HCT116 (cell line): ENCODE measurements around the gene DDX54. TPM values are rescaled to one million over a fixed set of nuclear protein-coding genes. Genes with fewer than 3 reads are reported as not detected.

Experiments
- ATAC-seq: fragments of 200-7000 bp; cut with Tn5 transposase; 2 replicates; pipeline ENCODE4 v1.9.1; 2020; ENCODE audit warnings: mild to moderate bottlenecking, moderate library complexity
- BruUV-seq: library from RNA; stranded (reverse); fragments of 400-500 nt; replicated peaks from 2 replicates; lab custom pipeline; 2021; lab: Mats Ljungman, UMichigan
- CTCF ChIA-PET: fragments of 300-600 bp; sonication (Branson Sonifier 250); formaldehyde crosslinking; loops from one replicate; lab custom pipeline; 2021; ENCODE audit warnings: antibody characterized with exemption; lab: Charles Lee
- POLR2A ChIA-PET: fragments of 300-600, 350-600 bp; sonication (Branson Sonifier 250); formaldehyde crosslinking; loops from one replicate; lab custom pipeline; 2021; ENCODE audit warnings: antibody characterized with exemption; lab: Charles Lee
- RAD21 ChIA-PET, 2 experiments: fragments of 300-600 bp; sonication (Branson Sonifier 250); formaldehyde crosslinking; loops; one replicate each; lab custom pipeline; 2023; ENCODE audit warnings: low total read pairs in 2 of 2; ENCODE audit not compliant: uncharacterized antibody in 2 of 2, unreplicated experiment in 2 of 2, low non-redundant PET in 1 of 2; lab: Charles Lee
- DNase-seq: peaks from one replicate; pipeline ENCODE4 v3.0.0-alpha.2; 2010; ENCODE audit warnings: low read depth, low spot score
- H2AFZ ChIP-seq: fragments of 200-600 bp; shearing (Covaris generic), sonication (generic); 2 replicates; pipeline ENCODE4 v1.6.1; 2017; ENCODE audit warnings: low read depth, mixed run types, mixed read lengths, antibody characterized with exemption, low read length; ENCODE audit not compliant: poor library complexity, severe bottlenecking
- H3K27ac ChIP-seq: 2 replicates; pipeline ENCODE4 v1.5.1; 2012; ENCODE audit warnings: low read depth, low read length
- H3K27me3 ChIP-seq: fragments of 200-600 bp; sonication (generic); 2 replicates; pipeline ENCODE4 v1.6.1; 2016; ENCODE audit warnings: mixed run types, low read length, mixed read lengths; ENCODE audit not compliant: insufficient read depth
- H3K36me3 ChIP-seq, 2 experiments: fragments of 200-500 bp in 1 of 2; fragments of 200-600 bp in 1 of 2; sonication (Bioruptor generic) in 1 of 2; sonication (generic) in 1 of 2; 2 replicates each; pipeline versions ENCODE4 v1.5.1 to v1.6.1; 2014 to 2016; ENCODE audit warnings: low read length in 2 of 2, inconsistent platforms in 1 of 2, mixed read lengths in 1 of 2, mixed run types in 1 of 2; ENCODE audit not compliant: insufficient read depth in 2 of 2, control insufficient read depth in 1 of 2
- H3K4me1 ChIP-seq, 2 experiments: fragments of 200-600 bp in 1 of 2; sonication (generic) in 1 of 2; 2 replicates each; pipeline versions ENCODE4 v1.5.1 to v1.6.1; 2012 to 2017; ENCODE audit warnings: low read length in 2 of 2, inconsistent platforms in 1 of 2, mild to moderate bottlenecking in 1 of 2, mixed read lengths in 1 of 2, mixed run types in 1 of 2, moderate library complexity in 1 of 2; ENCODE audit not compliant: insufficient read depth in 2 of 2, control insufficient read depth in 1 of 2
- H3K4me2 ChIP-seq: fragments of 200-600 bp; sonication (generic); 2 replicates; pipeline ENCODE4 v1.6.1; 2017; ENCODE audit warnings: mixed run types, low read length, mixed read lengths
- H3K4me3 ChIP-seq, 2 experiments: fragments of 200-600 bp in 1 of 2; sonication (generic) in 1 of 2; replicated peaks in 1 of 2; 2 replicates each; pipeline ENCODE4 v1.5.1; 2011 to 2016; ENCODE audit warnings: low read length in 2 of 2, control low read depth in 1 of 2, low read depth in 1 of 2, mild to moderate bottlenecking in 1 of 2, mixed read lengths in 1 of 2, mixed run types in 1 of 2
- H3K79me2 ChIP-seq: fragments of 200-600 bp; sonication (generic); 2 replicates; pipeline ENCODE4 v1.6.1; 2017; ENCODE audit warnings: mild to moderate bottlenecking, mixed run types, low read length, moderate library complexity, mixed read lengths; ENCODE audit not compliant: insufficient read depth
- H3K9ac ChIP-seq: fragments of 200-600 bp; sonication (generic); 2 replicates; pipeline ENCODE4 v1.6.1; 2016; ENCODE audit warnings: low read length, mixed read lengths
- H3K9me2 ChIP-seq: fragments of 200-600 bp; sonication (generic), shearing (Covaris generic); 2 replicates; pipeline ENCODE4 v1.6.1; 2017; ENCODE audit warnings: mixed run types, mild to moderate bottlenecking, moderate library complexity; ENCODE audit not compliant: insufficient read depth
- H3K9me3 ChIP-seq, 2 experiments: fragments of 200-500 bp in 1 of 2; fragments of 200-600 bp in 1 of 2; sonication (Bioruptor generic) in 1 of 2; sonication (generic) in 1 of 2; 2 replicates each; pipeline ENCODE4 v1.6.1; 2014 to 2017; ENCODE audit warnings: low read length in 2 of 2, mixed read lengths in 2 of 2, inconsistent platforms in 1 of 2, low read depth in 1 of 2, mild to moderate bottlenecking in 1 of 2, mixed run types in 1 of 2, moderate library complexity in 1 of 2; ENCODE audit not compliant: control insufficient read depth in 1 of 2, insufficient read depth in 1 of 2
- H4K20me1 ChIP-seq: fragments of 200-600 bp; sonication (generic), shearing (Covaris generic); 2 replicates; pipeline ENCODE4 v1.6.1; 2017; ENCODE audit warnings: mixed run types, mild to moderate bottlenecking, moderate library complexity; ENCODE audit not compliant: insufficient read depth
- ELF1 ChIP-seq: IDR thresholded peaks from 2 replicates; pipeline ENCODE4 v1.6.1; 2012; ENCODE audit warnings: low read depth, borderline replicate concordance
- EZH2 ChIP-seq: fragments of 200-600 bp; sonication (generic); IDR thresholded peaks from 2 replicates; pipeline ENCODE4 v1.6.1; 2017; ENCODE audit warnings: antibody characterized with exemption, mixed run types
- POLR2A ChIP-seq: IDR thresholded peaks from 2 replicates; pipeline ENCODE4 v1.7.0; 2011; ENCODE audit warnings: borderline replicate concordance; ENCODE audit not compliant: insufficient read depth, insufficient read length; ENCODE audit errors: extremely low read depth
- POLR2AphosphoS5 ChIP-seq: IDR thresholded peaks from 2 replicates; pipeline ENCODE4 v1.6.1; 2011; ENCODE audit warnings: mild to moderate bottlenecking, low read depth, low read length, moderate library complexity
- SIN3A ChIP-seq: IDR thresholded peaks from 2 replicates; pipeline ENCODE4 v1.6.1; 2012; ENCODE audit warnings: low read depth
- TCF7L2 ChIP-seq: IDR thresholded peaks from 2 replicates; pipeline ENCODE4 v1.7.0; 2011; ENCODE audit warnings: borderline replicate concordance, inconsistent platforms; ENCODE audit not compliant: insufficient read depth, insufficient read length; ENCODE audit errors: extremely low read depth
- YY1 ChIP-seq: IDR thresholded peaks from 2 replicates; pipeline ENCODE4 v1.6.1; 2011; ENCODE audit warnings: low read length, low read depth, moderate library complexity, mild to moderate bottlenecking; ENCODE audit not compliant: insufficient replicate concordance; ENCODE audit errors: extremely low read depth
- ZFX ChIP-seq: fragments of 450-650 bp; IDR thresholded peaks from 2 replicates; pipeline ENCODE4 v1.6.1; 2017
- ZNF274 ChIP-seq: fragments of 200-500 bp; sonication (Bioruptor generic); IDR thresholded peaks from 2 replicates; pipeline ENCODE4 v1.6.1; 2014; ENCODE audit warnings: mild to moderate bottlenecking, low read depth, low read length, inconsistent platforms
- intact Hi-C: fragments of 100-400 bp; cut with micrococcal nuclease; formaldehyde crosslinking; loops from 2 replicates; pipeline ENCODE4 v1.10.0; 2022
- total RNA-seq: library from RNA; stranded (reverse); gene quantifications from one replicate; pipeline ENCODE4 v1.2.1, GENCODE V29; 2021; ENCODE audit not compliant: unreplicated experiment

The DDX54 gene
- total RNA-seq, 1 experiment from 2014 or later: 110 TPM

DNA sequence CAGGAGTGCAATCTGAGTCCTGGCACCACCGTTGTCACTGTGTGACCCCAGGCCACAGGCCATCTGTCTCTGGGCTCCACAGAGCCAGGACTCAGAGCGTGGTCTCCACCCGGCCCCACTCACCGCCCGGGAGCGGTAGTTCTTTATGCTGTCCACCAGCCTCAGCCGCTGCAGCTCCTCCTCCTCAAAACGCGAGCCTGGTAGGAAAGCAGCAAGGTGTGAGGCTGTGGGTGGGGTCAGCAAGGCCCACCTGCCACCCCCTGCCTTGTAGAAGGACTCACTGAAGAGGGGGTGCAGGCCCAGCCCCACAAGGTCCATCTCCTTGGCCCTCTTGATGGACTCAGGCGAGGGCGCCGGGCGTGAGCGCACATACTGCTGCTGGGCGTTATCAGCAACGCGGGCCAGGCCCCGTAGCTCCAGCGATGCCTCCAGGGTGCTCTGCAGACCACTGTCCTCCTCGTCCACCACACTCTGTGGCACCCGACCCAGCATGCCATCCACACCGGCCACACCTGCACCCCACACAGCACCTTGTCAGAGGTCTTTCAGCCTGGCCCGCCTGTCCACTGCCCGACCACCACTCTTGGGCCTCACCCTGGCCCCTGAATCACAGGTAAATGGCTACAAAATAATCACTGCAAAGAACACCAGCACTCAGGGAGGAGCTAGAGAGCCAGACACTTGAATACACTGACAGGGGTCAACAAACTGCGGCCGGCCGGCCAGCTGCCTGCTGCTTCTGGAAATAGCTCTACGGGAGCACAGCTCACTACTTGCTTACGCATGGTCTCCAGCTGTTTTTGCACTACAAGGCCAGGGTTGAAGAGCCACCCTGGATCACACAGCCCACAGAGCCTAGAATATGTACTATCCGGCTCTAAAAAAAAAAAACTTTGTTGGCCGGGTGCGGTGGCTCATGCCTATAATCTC, 19.5 kb downstream of the DDX54 start:
- H3K4me1 ChIP-seq: peaks cover 0 to 10% of the 10 kb centered on the region in 2 experiments; a peak in 2 of 4 replicates
- no peaks in the 10 kb centered on the region for H3K9me2 ChIP-seq
- H3K9ac ChIP-seq: no peak overlapping the region
- H4K20me1 ChIP-seq: peaks cover 4% of the 10 kb centered on the region; the same call in 1 of the 2 replicates
- no peaks in the 10 kb centered on the region for H3K9me3 ChIP-seq
- H3K79me2 ChIP-seq: peaks cover under 1% of the 10 kb centered on the region; the same call in 1 of the 2 replicates
- no peak overlapping the region for H3K4me3 ChIP-seq
- DNase-seq (no peak), ATAC-seq (no peak)
- BruUV-seq: no TSS peak
- RAD21 ChIA-PET: no interaction called here
- no peak overlapping the region for H3K4me2 ChIP-seq
- CTCF ChIA-PET: interaction anchor here (0.9 to 1.3 kb wide), 2 partner anchors 9 to 13 kb away, joined by 3 read pairs; no protein-coding TSS in a partner anchor
- intact Hi-C loops: no loop called here
- TF ChIP-seq ELF1: no peak
- H3K36me3 ChIP-seq: peaks cover 24 to 32% of the 10 kb centered on the region in 2 experiments
- POLR2A ChIA-PET: no interaction called here
- no peaks in the 10 kb centered on the region for H3K27me3 ChIP-seq
- no peak overlapping the region for H2AFZ ChIP-seq
- no peak overlapping the region for H3K27ac ChIP-seq

DNA sequence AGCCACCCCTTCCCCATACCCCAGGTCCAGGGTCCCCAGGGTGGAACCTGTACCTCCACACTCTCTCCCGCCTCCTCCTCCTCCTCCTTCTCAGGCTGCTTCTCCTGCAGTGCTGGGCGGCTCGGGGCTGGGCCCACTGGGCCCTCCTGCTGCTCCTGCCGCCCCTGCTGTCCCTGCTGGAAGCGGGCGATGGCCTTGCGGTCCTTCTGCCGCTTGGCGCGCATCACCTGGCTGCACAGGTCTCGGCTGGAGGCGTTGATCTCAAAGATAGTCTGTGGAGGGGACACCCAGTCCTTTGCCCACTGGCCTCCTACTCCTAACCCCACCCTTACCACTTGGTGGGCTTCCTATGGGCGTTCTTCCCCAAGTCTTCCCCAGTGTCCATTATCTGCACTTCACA, 21.3 kb downstream of the DDX54 start:
- intact Hi-C loops: no loop called here
- no peak overlapping the region for H3K4me2 ChIP-seq
- no peaks in the 10 kb centered on the region for H3K9me3 ChIP-seq
- DNase-seq (no peak), ATAC-seq (no peak)
- no TSS peak for BruUV-seq
- no peak overlapping the region for H3K4me3 ChIP-seq
- H3K9ac ChIP-seq: no peak overlapping the region
- TF ChIP-seq EZH2 (no peak), ELF1 (no peak), ZFX (no peak), SIN3A (no peak), YY1 (no peak), POLR2AphosphoS5 (no peak), POLR2A (no peak), TCF7L2 (no peak), ZNF274 (no peak)
- POLR2A ChIA-PET: no interaction called here
- CTCF ChIA-PET: no interaction called here
- no peak overlapping the region for H2AFZ ChIP-seq
- RAD21 ChIA-PET: no interaction called here
- peaks cover 4% of the 10 kb centered on the region; the same call in 1 of the 2 replicates for H4K20me1 ChIP-seq
- H3K79me2 ChIP-seq: no peaks in the 10 kb centered on the region
- peaks cover 26 to 42% of the 10 kb centered on the region in 2 experiments for H3K36me3 ChIP-seq
- no peaks in the 10 kb centered on the region for H3K9me2 ChIP-seq
- H3K4me1 ChIP-seq: peaks cover 0 to 10% of the 10 kb centered on the region in 2 experiments; a peak in 2 of 4 replicates
- H3K27me3 ChIP-seq: no peaks in the 10 kb centered on the region
- H3K27ac ChIP-seq: no peak overlapping the region
